ENCODE data around the gene CERS6. TPM values are rescaled to one million over a fixed set of nuclear protein-coding genes. Genes with fewer than 3 reads are reported as not detected.

The CERS6 gene
- total and polyA plus RNA-seq, 10 of the 15 experiments (the other 5 are each of a cell fraction or from before 2014, with no cell fraction given), result 1.3 to 20.4 (median 14.1) TPM

DNA sequence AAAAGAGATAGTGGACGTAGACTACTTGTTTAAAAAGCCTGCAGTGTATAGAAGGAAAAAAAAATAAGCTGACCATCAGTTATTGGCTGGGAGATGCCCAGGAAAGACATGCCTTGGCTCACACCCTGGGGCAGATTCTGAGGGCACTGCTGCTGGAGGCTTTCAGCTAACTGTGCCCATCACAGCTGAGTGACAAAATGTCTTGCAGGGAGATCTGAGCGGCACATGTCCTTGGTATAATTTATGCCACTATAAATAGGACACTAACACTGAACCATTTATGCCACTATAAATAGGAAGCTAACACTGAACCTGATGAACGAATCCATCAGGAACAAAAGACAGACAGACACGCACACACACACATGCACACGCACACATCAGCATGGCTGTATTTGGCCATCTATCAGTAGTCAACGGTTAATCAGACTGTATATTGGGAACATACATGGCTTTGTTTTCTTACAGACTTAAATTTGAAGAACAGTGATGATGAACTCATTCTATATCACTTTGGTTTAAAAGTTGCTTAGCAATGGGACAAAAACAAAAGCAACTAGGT is 278.2 kb downstream of the CERS6 start:
- Histone ChIP-seq H4K20me1 (ENCODE audit: control insufficient read depth, insufficient read depth) (no peaks in the 10 kb centered on the region), H3K36me3 (ENCODE audit: control insufficient read depth in 2 of 2, insufficient read depth in 2 of 2, low read length in 1 of 2) (no peaks in the 10 kb centered on the region), H3K4me2 (ENCODE audit: control insufficient read depth, insufficient read depth) (no peak overlapping the region), H3K4me1 (ENCODE audit: control insufficient read depth, insufficient read depth, low read length) (no peaks in the 10 kb centered on the region), H3K9me3 (replicated peaks; ENCODE audit: control insufficient read depth, insufficient read depth, low read length) (no peaks in the 10 kb centered on the region), H3K9ac (ENCODE audit: control insufficient read depth, insufficient read depth, low read length) (no peak overlapping the region), H3K79me2 (ENCODE audit: control insufficient read depth, insufficient read depth, low read length) (no peaks in the 10 kb centered on the region), H3K4me3 (no peak overlapping the region), H3K27me3 (replicated peaks in 1 of 2; ENCODE audit: control insufficient read depth in 2 of 2, insufficient read depth in 2 of 2, low read length in 1 of 2) (no peaks in the 10 kb centered on the region), H3K27ac (ENCODE audit: control insufficient read depth, insufficient read depth) (no peak overlapping the region), H2AFZ (ENCODE audit: control insufficient read depth, low read depth, low read length) (no peak overlapping the region)
- FAIRE-seq (no peak), ATAC-seq (no peak), DNase-seq (ENCODE audit: low read depth, low spot score) (no peak)
- intact Hi-C loops (cut with micrococcal nuclease; ENCODE audit: unreplicated experiment) (no loop called here), in situ Hi-C loops (cut with MboI) (no loop called here)
- POLR2A ChIA-PET, result no interaction called here
- WGBS (ENCODE audit: insufficient coverage, insufficient replicate concordance, low lambda C conversion rate, missing lambda C conversion rate), result over 99% methylated on average over 6 of the region's 6 CpGs
- BruUV-seq (replicated peaks), result no TSS peak
- CTCF ChIA-PET, result interaction anchor here (2.3 kb wide), 1 partner anchor 25 kb away, joined by 7 read pairs; no protein-coding TSS in a partner anchor
- TF ChIP-seq HCFC1 (IDR thresholded peaks at IDR 0.05; ENCODE audit: low read length) (no peak), SMAD1 (IDR thresholded peaks at IDR 0.05; ENCODE audit: low read depth, partially characterized antibody) (no peak), CHD1 (IDR thresholded peaks at IDR 0.05; ENCODE audit: low read depth, low read length) (no peak), CBX5 (IDR thresholded peaks at IDR 0.05; ENCODE audit: low read depth) (no peak), IRF4 (IDR thresholded peaks at IDR 0.05; ENCODE audit: low read depth, low read length) (no peak), RAD21 (IDR thresholded peaks at IDR 0.05; ENCODE audit: insufficient read depth, low read depth, low read length) (no peak), NRF1 (conservative IDR thresholded peaks at IDR 0.05; ENCODE audit: low read depth, low read length) (no peak), TBL1XR1 (IDR thresholded peaks at IDR 0.05; ENCODE audit: low read depth, low read length) (no peak), KLF5 (IDR thresholded peaks at IDR 0.05; ENCODE audit: partially characterized antibody) (no peak), SPI1 (IDR thresholded peaks at IDR 0.05; ENCODE audit: borderline replicate concordance, insufficient read depth, low read depth, low read length) (no peak)
- TF ChIP-seq, protein P1, sequence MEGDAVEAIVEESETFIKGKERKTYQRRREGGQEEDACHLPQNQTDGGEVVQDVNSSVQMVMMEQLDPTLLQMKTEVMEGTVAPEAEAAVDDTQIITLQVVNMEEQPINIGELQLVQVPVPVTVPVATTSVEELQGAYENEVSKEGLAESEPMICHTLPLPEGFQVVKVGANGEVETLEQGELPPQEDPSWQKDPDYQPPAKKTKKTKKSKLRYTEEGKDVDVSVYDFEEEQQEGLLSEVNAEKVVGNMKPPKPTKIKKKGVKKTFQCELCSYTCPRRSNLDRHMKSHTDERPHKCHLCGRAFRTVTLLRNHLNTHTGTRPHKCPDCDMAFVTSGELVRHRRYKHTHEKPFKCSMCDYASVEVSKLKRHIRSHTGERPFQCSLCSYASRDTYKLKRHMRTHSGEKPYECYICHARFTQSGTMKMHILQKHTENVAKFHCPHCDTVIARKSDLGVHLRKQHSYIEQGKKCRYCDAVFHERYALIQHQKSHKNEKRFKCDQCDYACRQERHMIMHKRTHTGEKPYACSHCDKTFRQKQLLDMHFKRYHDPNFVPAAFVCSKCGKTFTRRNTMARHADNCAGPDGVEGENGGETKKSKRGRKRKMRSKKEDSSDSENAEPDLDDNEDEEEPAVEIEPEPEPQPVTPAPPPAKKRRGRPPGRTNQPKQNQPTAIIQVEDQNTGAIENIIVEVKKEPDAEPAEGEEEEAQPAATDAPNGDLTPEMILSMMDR (IDR thresholded peaks at IDR 0.05 in 2 of 3, conservative IDR thresholded peaks at IDR 0.05 in 1 of 3; ENCODE audit: control insufficient read depth in 2 of 3, extremely low read depth in 1 of 3, insufficient read depth in 1 of 3, low read depth in 3 of 3, low read length in 3 of 3), result no peak
- TF ChIP-seq, protein P2, sequence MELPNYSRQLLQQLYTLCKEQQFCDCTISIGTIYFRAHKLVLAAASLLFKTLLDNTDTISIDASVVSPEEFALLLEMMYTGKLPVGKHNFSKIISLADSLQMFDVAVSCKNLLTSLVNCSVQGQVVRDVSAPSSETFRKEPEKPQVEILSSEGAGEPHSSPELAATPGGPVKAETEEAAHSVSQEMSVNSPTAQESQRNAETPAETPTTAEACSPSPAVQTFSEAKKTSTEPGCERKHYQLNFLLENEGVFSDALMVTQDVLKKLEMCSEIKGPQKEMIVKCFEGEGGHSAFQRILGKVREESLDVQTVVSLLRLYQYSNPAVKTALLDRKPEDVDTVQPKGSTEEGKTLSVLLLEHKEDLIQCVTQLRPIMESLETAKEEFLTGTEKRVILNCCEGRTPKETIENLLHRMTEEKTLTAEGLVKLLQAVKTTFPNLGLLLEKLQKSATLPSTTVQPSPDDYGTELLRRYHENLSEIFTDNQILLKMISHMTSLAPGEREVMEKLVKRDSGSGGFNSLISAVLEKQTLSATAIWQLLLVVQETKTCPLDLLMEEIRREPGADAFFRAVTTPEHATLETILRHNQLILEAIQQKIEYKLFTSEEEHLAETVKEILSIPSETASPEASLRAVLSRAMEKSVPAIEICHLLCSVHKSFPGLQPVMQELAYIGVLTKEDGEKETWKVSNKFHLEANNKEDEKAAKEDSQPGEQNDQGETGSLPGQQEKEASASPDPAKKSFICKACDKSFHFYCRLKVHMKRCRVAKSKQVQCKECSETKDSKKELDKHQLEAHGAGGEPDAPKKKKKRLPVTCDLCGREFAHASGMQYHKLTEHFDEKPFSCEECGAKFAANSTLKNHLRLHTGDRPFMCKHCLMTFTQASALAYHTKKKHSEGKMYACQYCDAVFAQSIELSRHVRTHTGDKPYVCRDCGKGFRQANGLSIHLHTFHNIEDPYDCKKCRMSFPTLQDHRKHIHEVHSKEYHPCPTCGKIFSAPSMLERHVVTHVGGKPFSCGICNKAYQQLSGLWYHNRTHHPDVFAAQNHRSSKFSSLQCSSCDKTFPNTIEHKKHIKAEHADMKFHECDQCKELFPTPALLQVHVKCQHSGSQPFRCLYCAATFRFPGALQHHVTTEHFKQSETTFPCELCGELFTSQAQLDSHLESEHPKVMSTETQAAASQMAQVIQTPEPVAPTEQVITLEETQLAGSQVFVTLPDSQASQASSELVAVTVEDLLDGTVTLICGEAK (IDR thresholded peaks at IDR 0.05; ENCODE audit: borderline replicate concordance), result no peak
- TF ChIP-seq, protein P3, sequence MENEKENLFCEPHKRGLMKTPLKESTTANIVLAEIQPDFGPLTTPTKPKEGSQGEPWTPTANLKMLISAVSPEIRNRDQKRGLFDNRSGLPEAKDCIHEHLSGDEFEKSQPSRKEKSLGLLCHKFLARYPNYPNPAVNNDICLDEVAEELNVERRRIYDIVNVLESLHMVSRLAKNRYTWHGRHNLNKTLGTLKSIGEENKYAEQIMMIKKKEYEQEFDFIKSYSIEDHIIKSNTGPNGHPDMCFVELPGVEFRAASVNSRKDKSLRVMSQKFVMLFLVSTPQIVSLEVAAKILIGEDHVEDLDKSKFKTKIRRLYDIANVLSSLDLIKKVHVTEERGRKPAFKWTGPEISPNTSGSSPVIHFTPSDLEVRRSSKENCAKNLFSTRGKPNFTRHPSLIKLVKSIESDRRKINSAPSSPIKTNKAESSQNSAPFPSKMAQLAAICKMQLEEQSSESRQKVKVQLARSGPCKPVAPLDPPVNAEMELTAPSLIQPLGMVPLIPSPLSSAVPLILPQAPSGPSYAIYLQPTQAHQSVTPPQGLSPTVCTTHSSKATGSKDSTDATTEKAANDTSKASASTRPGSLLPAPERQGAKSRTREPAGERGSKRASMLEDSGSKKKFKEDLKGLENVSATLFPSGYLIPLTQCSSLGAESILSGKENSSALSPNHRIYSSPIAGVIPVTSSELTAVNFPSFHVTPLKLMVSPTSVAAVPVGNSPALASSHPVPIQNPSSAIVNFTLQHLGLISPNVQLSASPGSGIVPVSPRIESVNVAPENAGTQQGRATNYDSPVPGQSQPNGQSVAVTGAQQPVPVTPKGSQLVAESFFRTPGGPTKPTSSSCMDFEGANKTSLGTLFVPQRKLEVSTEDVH (IDR thresholded peaks at IDR 0.05; ENCODE audit: low read depth, partially characterized antibody), result no peak
- SMC1A ChIA-PET (ENCODE audit: uncharacterized antibody, unreplicated experiment), result no interaction called here
- RAD21 ChIA-PET (ENCODE audit: unreplicated experiment), result interaction anchor here (1.1 kb wide), 1 partner anchor 25 kb away, joined by 3 read pairs; no protein-coding TSS in a partner anchor

Measured in GM12878 (cell line).